Left lung (tissue), 10 donors: ENCODE results near the gene PLA2G4A. TPM values are rescaled to one million over a fixed set of nuclear protein-coding genes. Genes with fewer than 3 reads are reported as not detected.

Experiments used
- ATAC-seq: fragments of 200-7000 bp; cut with Tn5 transposase; one replicate; pipeline ENCODE4 v1.9.1; 2020; ENCODE audit warnings: moderate library complexity
- DNase-seq, 4 donors: peaks; one replicate each; pipeline ENCODE4 v3.0.0-alpha.2; 2013 to 2020
- H3K27ac ChIP-seq, 2 donors: fragments of 200-600 bp; sonication (generic) in 1 of 2; one replicate each; pipeline versions ENCODE4 v1.5.0 to v1.8.0; 2020 to 2021
- H3K27me3 ChIP-seq, 2 donors: fragments of 200-600 bp; sonication (generic) in 1 of 2; one replicate each; pipeline versions ENCODE4 v1.5.0 to v1.8.0; 2020 to 2021
- H3K36me3 ChIP-seq, 2 donors: fragments of 200-600 bp; sonication (generic) in 1 of 2; one replicate each; pipeline versions ENCODE4 v1.5.0 to v1.8.0; 2020 to 2021
- H3K4me1 ChIP-seq, 2 donors: fragments of 200-600 bp; one replicate each; pipeline ENCODE4 v1.8.0; 2021
- H3K4me3 ChIP-seq, 2 donors: fragments of 200-600 bp; sonication (generic) in 1 of 2; one replicate each; pipeline versions ENCODE4 v1.5.0 to v1.8.0; 2020 to 2021; ENCODE audit warnings: mild to moderate bottlenecking in 1 of 2
- H3K9me3 ChIP-seq, 2 donors: fragments of 200-600 bp; sonication (generic) in 1 of 2; one replicate each; pipeline versions ENCODE4 v1.5.0 to v1.8.0; 2020 to 2021
- intact Hi-C, 2 donors: fragments of 100-400 bp; cut with DNase I; formaldehyde crosslinking; loops; one replicate each; pipeline versions ENCODE4 v1.11.2 to v1.14.2; 2022
- polyA plus RNA-seq, 6 donors: library from polyadenylated mRNA; unstranded; fragments of 120-200 nt; gene quantifications; one replicate each; pipeline ENCODE4 v1.2.1, GENCODE V29; 2013; ENCODE audit not compliant: insufficient read length in 6 of 6
- total RNA-seq, 2 donors: library from RNA; stranded (reverse); fragmentation: NEBNext Ultra II Directional; extraction: Animal tissue kit (Norgen Biotek cat#: 25700); gene quantifications; one replicate each; pipeline ENCODE4 v1.2.1, GENCODE V29; 2021
- TF ChIP-seq, protein P1 (sequence below), 2 donors: fragments of 200-600 bp; sonication (generic) in 1 of 2; IDR thresholded peaks; one replicate each; pipeline versions ENCODE4 v1.5.0 to v1.8.0; 2021; ENCODE audit warnings: antibody characterized with exemption in 2 of 2
- donor health status: DM: no; HTN: yes; CAD: no.
- donor health status: DM: no; HTN: no; CAD: no.

PLA2G4A gene
- total and polyA plus RNA-seq, 8 donors, result 8.2 to 13.9 (median 10.4) TPM

DNA sequence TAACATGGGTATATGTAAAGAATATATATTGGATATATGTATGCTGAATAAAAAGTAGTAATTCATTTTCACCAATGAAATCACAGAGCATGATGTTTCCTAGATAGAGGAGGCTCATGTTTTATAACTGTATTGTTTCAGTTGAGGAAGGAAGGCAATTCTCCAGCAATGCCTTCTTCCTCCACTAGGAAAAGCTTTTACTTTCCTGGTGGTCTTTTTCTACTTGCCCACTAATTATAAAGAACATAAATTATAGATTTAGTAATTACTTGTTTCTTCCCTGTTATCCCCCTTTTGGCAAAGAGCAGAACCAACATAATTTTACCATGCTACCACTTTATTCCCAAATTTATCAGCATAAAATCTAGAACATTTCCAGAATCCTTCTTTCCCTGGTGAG lies 159.0 kb downstream of the PLA2G4A start:
- Histone ChIP-seq H3K4me1 (no peaks in the 10 kb centered on the region), H3K36me3 (no peaks in the 10 kb centered on the region), H3K4me3 (no peak overlapping the region), H3K27me3 (no peaks in the 10 kb centered on the region), H3K9me3 (no peaks in the 10 kb centered on the region), H3K27ac (no peak overlapping the region)
- intact Hi-C loops, result loop anchor here in 1 of 2 donors (10.0 kb wide), 1 partner anchor 503 kb away; no protein-coding TSS in a partner anchor
- no peak for ATAC-seq
- TF ChIP-seq, protein P1, sequence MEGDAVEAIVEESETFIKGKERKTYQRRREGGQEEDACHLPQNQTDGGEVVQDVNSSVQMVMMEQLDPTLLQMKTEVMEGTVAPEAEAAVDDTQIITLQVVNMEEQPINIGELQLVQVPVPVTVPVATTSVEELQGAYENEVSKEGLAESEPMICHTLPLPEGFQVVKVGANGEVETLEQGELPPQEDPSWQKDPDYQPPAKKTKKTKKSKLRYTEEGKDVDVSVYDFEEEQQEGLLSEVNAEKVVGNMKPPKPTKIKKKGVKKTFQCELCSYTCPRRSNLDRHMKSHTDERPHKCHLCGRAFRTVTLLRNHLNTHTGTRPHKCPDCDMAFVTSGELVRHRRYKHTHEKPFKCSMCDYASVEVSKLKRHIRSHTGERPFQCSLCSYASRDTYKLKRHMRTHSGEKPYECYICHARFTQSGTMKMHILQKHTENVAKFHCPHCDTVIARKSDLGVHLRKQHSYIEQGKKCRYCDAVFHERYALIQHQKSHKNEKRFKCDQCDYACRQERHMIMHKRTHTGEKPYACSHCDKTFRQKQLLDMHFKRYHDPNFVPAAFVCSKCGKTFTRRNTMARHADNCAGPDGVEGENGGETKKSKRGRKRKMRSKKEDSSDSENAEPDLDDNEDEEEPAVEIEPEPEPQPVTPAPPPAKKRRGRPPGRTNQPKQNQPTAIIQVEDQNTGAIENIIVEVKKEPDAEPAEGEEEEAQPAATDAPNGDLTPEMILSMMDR (IDR thresholded peaks at IDR 0.05), result no peak
- DNase-seq, result no peak

DNA sequence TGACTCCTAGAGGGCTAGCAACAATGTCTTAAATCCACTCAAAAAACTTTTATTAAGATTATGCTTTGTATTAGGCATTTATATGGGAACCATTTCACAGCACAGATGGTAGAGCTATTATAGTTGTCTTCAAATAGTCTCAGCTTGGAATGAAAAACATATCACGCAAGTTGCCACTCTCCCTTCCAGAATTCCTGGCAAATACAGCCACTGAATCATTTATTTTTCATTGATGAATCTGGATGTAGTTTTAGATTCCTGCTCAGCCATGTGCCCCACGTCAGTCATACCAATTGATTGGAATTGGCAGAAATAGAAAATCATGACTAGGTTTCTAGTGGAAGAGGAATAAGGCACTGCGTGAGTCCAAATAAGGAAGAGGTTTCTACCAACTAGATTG lies 165.2 kb downstream of the PLA2G4A start:
- intact Hi-C loops, result loop anchor here in 1 of 2 donors (10.0 kb wide), 1 partner anchor 389 kb away; no protein-coding TSS in a partner anchor
- H3K4me1 ChIP-seq, result peaks cover 0 to 7% of the 10 kb centered on the region in 2 donors
- TF ChIP-seq, protein P1 (IDR thresholded peaks at IDR 0.05), result no peak
- ATAC-seq (no peak), DNase-seq (no peak)
- H3K27ac ChIP-seq, result no peak overlapping the region
- H3K36me3 ChIP-seq, result no peaks in the 10 kb centered on the region
- no peak overlapping the region for H3K4me3 ChIP-seq
- no peaks in the 10 kb centered on the region for H3K9me3 ChIP-seq
- no peaks in the 10 kb centered on the region for H3K27me3 ChIP-seq

DNA sequence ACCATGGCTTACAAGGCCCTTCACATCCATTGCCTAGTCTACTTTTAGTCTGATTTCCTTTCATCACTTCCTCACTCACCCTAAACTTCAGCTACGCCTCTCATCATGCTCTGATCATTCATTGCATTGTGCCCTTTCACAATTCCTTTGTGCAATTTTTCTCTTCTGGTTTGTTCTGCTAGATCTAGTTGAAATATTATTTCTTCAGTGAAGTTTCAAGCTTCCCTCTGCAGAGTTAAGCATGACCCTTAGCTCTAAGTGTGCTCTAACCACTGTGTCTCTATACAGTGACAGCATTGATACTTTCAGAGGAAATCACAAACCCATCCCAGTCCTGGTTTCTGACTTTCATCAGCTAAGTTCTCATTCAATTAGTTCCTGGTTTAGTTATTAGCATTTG lies 166.1 kb downstream of the PLA2G4A start:
- peaks cover 0 to 7% of the 10 kb centered on the region in 2 donors for H3K4me1 ChIP-seq
- no peak for DNase-seq
- H3K27me3 ChIP-seq, result no peaks in the 10 kb centered on the region
- intact Hi-C loops, result loop anchor here in 1 of 2 donors (10.0 kb wide), 1 partner anchor 390 kb away; no protein-coding TSS in a partner anchor
- H3K4me3 ChIP-seq, result no peak overlapping the region
- TF ChIP-seq, protein P1 (IDR thresholded peaks at IDR 0.05), result no peak
- H3K27ac ChIP-seq, result peak overlapping the region in 1 of 2 donors; percentile 14
- H3K9me3 ChIP-seq, result no peaks in the 10 kb centered on the region
- ATAC-seq, result no peak
- H3K36me3 ChIP-seq, result no peaks in the 10 kb centered on the region

DNA sequence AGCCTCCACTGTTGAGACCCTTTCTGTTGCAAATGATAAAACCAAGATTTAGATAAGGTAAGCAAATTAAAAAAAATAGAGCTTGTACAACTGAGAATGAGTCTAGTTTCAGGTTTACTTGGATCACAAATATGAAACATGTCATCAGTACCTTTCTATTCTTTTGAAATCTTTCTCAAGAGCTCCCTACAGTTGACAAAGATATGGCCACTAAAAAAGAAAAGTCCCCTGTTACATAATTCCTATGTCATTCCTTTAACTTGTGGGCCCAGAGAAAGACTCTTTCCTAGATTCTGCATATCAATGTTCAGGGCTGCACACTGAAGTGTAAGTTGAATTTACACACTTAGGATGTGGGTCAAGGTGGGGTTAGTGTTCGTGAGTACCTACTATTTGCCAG lies 168.1 kb downstream of the PLA2G4A start:
- H3K36me3 ChIP-seq, result no peaks in the 10 kb centered on the region
- H3K27me3 ChIP-seq, result no peaks in the 10 kb centered on the region
- no peak overlapping the region for H3K4me3 ChIP-seq
- no peak for DNase-seq
- H3K4me1 ChIP-seq, result peaks cover 3 to 7% of the 10 kb centered on the region in 2 donors
- intact Hi-C loops, result loop anchor here in 1 of 2 donors (10.0 kb wide), 1 partner anchor 392 kb away; no protein-coding TSS in a partner anchor
- no peak overlapping the region for H3K27ac ChIP-seq
- TF ChIP-seq, protein P1 (IDR thresholded peaks at IDR 0.05), result no peak
- H3K9me3 ChIP-seq, result no peaks in the 10 kb centered on the region
- ATAC-seq, result no peak

DNA sequence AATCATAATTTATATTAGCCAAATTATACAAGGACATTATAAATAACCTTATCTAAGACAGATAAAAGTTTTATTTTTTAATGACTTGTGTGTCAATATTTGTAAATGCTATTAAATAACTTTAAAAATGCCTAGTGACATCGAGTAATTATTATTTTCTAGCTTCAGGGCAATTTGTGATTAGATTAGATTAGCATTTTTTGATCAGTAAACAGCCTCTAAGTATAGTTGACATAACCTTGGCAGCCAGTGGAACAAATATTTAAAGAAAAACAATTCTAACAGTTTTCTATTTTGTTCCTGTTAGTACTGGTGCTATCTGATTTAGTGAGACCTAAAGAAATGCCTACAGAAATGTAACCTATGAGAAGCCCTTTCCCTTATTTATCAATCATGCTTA lies 169.1 kb downstream of the PLA2G4A start:
- Histone ChIP-seq H3K36me3 (no peaks in the 10 kb centered on the region), H3K4me3 (no peak overlapping the region), H3K4me1 (peaks cover 3 to 7% of the 10 kb centered on the region in 2 donors), H3K27me3 (no peaks in the 10 kb centered on the region), H3K27ac (no peak overlapping the region), H3K9me3 (no peaks in the 10 kb centered on the region)
- DNase-seq, result no peak
- TF ChIP-seq, protein P1 (IDR thresholded peaks at IDR 0.05), result no peak
- intact Hi-C loops, result loop anchor here in 1 of 2 donors (10.0 kb wide), 1 partner anchor 393 kb away; no protein-coding TSS in a partner anchor
- no peak for ATAC-seq
